ENCODE results near the gene NKX6-2.

Gene NKX6-2

GRCh38 chr10:132780356-132780755 lies 5.6 kb downstream of the NKX6-2 start:
- H3K27ac ChIP-seq: no peak overlapping the region
- TF ChIP-seq, protein P1, sequence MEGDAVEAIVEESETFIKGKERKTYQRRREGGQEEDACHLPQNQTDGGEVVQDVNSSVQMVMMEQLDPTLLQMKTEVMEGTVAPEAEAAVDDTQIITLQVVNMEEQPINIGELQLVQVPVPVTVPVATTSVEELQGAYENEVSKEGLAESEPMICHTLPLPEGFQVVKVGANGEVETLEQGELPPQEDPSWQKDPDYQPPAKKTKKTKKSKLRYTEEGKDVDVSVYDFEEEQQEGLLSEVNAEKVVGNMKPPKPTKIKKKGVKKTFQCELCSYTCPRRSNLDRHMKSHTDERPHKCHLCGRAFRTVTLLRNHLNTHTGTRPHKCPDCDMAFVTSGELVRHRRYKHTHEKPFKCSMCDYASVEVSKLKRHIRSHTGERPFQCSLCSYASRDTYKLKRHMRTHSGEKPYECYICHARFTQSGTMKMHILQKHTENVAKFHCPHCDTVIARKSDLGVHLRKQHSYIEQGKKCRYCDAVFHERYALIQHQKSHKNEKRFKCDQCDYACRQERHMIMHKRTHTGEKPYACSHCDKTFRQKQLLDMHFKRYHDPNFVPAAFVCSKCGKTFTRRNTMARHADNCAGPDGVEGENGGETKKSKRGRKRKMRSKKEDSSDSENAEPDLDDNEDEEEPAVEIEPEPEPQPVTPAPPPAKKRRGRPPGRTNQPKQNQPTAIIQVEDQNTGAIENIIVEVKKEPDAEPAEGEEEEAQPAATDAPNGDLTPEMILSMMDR (conservative IDR thresholded peaks at IDR 0.05): no peak
- no peak for TF ChIP-seq ZFX (IDR thresholded peaks at IDR 0.05)

- no peak overlapping the region for H3K27ac ChIP-seq
- no peak for TF ChIP-seq ZFX (IDR thresholded peaks at IDR 0.05)
- TF ChIP-seq, protein P1 (conservative IDR thresholded peaks at IDR 0.05): no peak
These were observed 6.2 kb downstream of the NKX6-2 start for GRCh38 chr10:132779549-132780294.

GRCh38 chr10:132777441-132777840 lies 8.5 kb downstream of the NKX6-2 start:
- no peak for TF ChIP-seq ZFX (IDR thresholded peaks at IDR 0.05)
- TF ChIP-seq, protein P1 (conservative IDR thresholded peaks at IDR 0.05): no peak
- no peak overlapping the region for H3K27ac ChIP-seq

DNA sequence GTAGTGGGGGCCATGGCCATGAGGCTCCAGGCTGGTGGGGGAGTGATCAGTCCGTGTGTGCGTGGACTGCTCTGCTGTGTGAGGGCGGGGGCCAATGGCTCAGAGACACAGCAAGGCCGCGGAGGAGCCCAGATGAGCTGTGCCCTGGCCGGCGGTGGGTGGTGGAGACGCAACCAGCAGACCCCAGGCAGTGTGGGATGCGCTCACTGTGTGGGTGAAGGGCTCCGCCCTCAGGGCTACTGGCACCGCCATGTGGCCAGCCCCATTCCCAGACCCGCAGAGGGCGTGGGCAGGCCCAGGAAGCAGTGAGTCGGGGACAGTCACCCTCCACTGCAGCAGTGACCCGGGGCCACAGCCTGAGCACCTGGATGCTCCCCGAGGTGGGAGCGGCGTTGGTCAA lies 9.1 kb downstream of the NKX6-2 start:
- TF ChIP-seq, protein P1 (conservative IDR thresholded peaks at IDR 0.05): no peak
- no peak for TF ChIP-seq ZFX (IDR thresholded peaks at IDR 0.05)
- no peak overlapping the region for H3K27ac ChIP-seq

GRCh38 chr10:132776186-132776585 lies 9.8 kb downstream of the NKX6-2 start:
- TF ChIP-seq, protein P1 (conservative IDR thresholded peaks at IDR 0.05): no peak
- no peak for TF ChIP-seq ZFX (IDR thresholded peaks at IDR 0.05)
- no peak overlapping the region for H3K27ac ChIP-seq

- no peak overlapping the region for H3K27ac ChIP-seq
- no peak for TF ChIP-seq ZFX (IDR thresholded peaks at IDR 0.05)
- TF ChIP-seq, protein P1 (conservative IDR thresholded peaks at IDR 0.05): no peak
These were observed 10.8 kb downstream of the NKX6-2 start for GRCh38 chr10:132774902-132775863.

All from C4-2B (cell line).